HEK293 (cell line): ENCODE measurements around the gene UTP15.
A peak's percentile ranks its signal among the peaks of the same experiment; 100 is the strongest.

ENCODE experiments used
- CTCF ChIA-PET: fragments of 350-600 bp; formaldehyde crosslinking; extraction: SDS; loops from one replicate; lab custom pipeline; 2021; ENCODE audit warnings: antibody characterized with exemption; lab: Yijun Ruan, JAX
- POLR2A ChIA-PET: fragments of 300-600 bp; formaldehyde crosslinking; extraction: SDS; loops from one replicate; lab custom pipeline; 2020; ENCODE audit warnings: antibody characterized with exemption, inconsistent platforms; lab: Yijun Ruan, JAX
- H3K27ac ChIP-seq: fragments of 200-500 bp; sonication (Bioruptor generic); 2 replicates; pipeline ENCODE4 v1.5.1; 2014; ENCODE audit warnings: low read depth, low read length, control low read depth, inconsistent platforms; ENCODE audit errors: extremely low read depth
- H3K36me3 ChIP-seq, 2 experiments: fragments of 200-500 bp in 1 of 2; sonication (Bioruptor generic) in 1 of 2; 1 replicate in 1 of 2; 2 replicates in 1 of 2; pipeline ENCODE4 v1.5.1; 2014 to 2017; ENCODE audit warnings: inconsistent platforms in 2 of 2, low read length in 2 of 2; ENCODE audit not compliant: control insufficient read depth in 2 of 2, insufficient read depth in 1 of 2
- H3K4me1 ChIP-seq: fragments of 200-500 bp; sonication (Bioruptor generic); 2 replicates; pipeline ENCODE4 v1.5.1; 2014; ENCODE audit warnings: mild to moderate bottlenecking, low read length, inconsistent platforms; ENCODE audit not compliant: control insufficient read depth, insufficient read depth
- H3K4me3 ChIP-seq: 2 replicates; pipeline ENCODE4 v1.5.1; 2011; ENCODE audit warnings: low read depth, mild to moderate bottlenecking, control low read depth, low read length, moderate library complexity
- H3K9me3 ChIP-seq: fragments of 200-500 bp; sonication (Bioruptor generic); 2 replicates; pipeline ENCODE4 v1.5.1; 2014; ENCODE audit warnings: low read depth, low read length, inconsistent platforms; ENCODE audit not compliant: control insufficient read depth, insufficient read depth
- HOXA7 ChIP-seq: sonication (generic); formaldehyde crosslinking; IDR thresholded peaks from 2 replicates; pipeline ENCODE4 v1.8.1; 2022; ENCODE audit warnings: missing genetic modification reagents, borderline replicate concordance
- HOXD13 ChIP-seq: sonication (generic); formaldehyde crosslinking; IDR thresholded peaks from 2 replicates; pipeline ENCODE4 v1.8.0; 2022; ENCODE audit warnings: missing genetic modification reagents, borderline replicate concordance
- OVOL3 ChIP-seq: fragments of 450-650 bp; formaldehyde crosslinking; IDR thresholded peaks from 2 replicates; pipeline ENCODE4 v1.5.1; 2016; ENCODE audit warnings: missing biosample characterization, missing genetic modification characterization
- PRDM6 ChIP-seq: fragments of 450-650 bp; formaldehyde crosslinking; IDR thresholded peaks from 2 replicates; pipeline ENCODE4 v1.5.1; 2017; ENCODE audit warnings: missing biosample characterization, missing genetic modification characterization
- SP3 ChIP-seq: fragments of 450-650 bp; formaldehyde crosslinking; IDR thresholded peaks from 2 replicates; pipeline ENCODE4 v1.5.1; 2016; ENCODE audit warnings: missing biosample characterization, missing genetic modification characterization
- SP7 ChIP-seq: fragments of 450-650 bp; formaldehyde crosslinking; IDR thresholded peaks from 2 replicates; pipeline ENCODE4 v1.5.1; 2016; ENCODE audit warnings: missing biosample characterization, missing genetic modification characterization
- ZBTB17 ChIP-seq: fragments of 450-650 bp; formaldehyde crosslinking; IDR thresholded peaks from 2 replicates; pipeline ENCODE4 v1.5.1; 2016; ENCODE audit warnings: missing biosample characterization, missing genetic modification characterization
- ZNF133 ChIP-seq: fragments of 450-650 bp; formaldehyde crosslinking; IDR thresholded peaks from 2 replicates; pipeline ENCODE4 v1.5.1; 2016; ENCODE audit warnings: missing biosample characterization, missing genetic modification characterization
- ZNF211 ChIP-seq: fragments of 450-650 bp; formaldehyde crosslinking; IDR thresholded peaks from 2 replicates; pipeline ENCODE4 v1.5.1; 2016; ENCODE audit warnings: low read depth, missing biosample characterization, missing genetic modification characterization
- ZNF223 ChIP-seq: fragments of 450-650 bp; formaldehyde crosslinking; IDR thresholded peaks from 2 replicates; pipeline ENCODE4 v1.5.1; 2016; ENCODE audit warnings: missing biosample characterization, missing genetic modification characterization
- ZNF266 ChIP-seq: fragments of 450-650 bp; formaldehyde crosslinking; IDR thresholded peaks from 2 replicates; pipeline ENCODE4 v1.5.1; 2016; ENCODE audit warnings: missing biosample characterization, missing genetic modification characterization, low read depth
- ZNF274 ChIP-seq, 2 experiments: fragments of 200-500 bp in 1 of 2; fragments of 450-650 bp in 1 of 2; sonication (Bioruptor generic) in 1 of 2; formaldehyde crosslinking in 1 of 2; IDR thresholded peaks; 2 replicates each; pipeline versions ENCODE4 v1.5.1 to v1.6.1; 2014 to 2016; ENCODE audit warnings: borderline replicate concordance in 1 of 2, inconsistent platforms in 1 of 2, low read length in 1 of 2, missing biosample characterization in 1 of 2, missing genetic modification characterization in 1 of 2
- ZNF292 ChIP-seq: fragments of 450-650 bp; formaldehyde crosslinking; IDR thresholded peaks from 2 replicates; pipeline ENCODE4 v1.5.1; 2016; ENCODE audit warnings: low read depth, missing biosample characterization, missing genetic modification characterization, borderline replicate concordance
- ZNF302 ChIP-seq: fragments of 450-650 bp; formaldehyde crosslinking; IDR thresholded peaks from 2 replicates; pipeline ENCODE4 v1.5.1; 2016; ENCODE audit warnings: missing biosample characterization, missing genetic modification characterization, low read depth
- ZNF473 ChIP-seq: fragments of 450-650 bp; formaldehyde crosslinking; IDR thresholded peaks from 2 replicates; pipeline ENCODE4 v1.5.1; 2017; ENCODE audit warnings: missing biosample characterization, missing genetic modification characterization
- ZNF548 ChIP-seq: fragments of 450-650 bp; formaldehyde crosslinking; IDR thresholded peaks from 2 replicates; pipeline ENCODE4 v1.5.1; 2016; ENCODE audit warnings: missing biosample characterization, missing genetic modification characterization
- ZNF561 ChIP-seq: fragments of 450-650 bp; IDR thresholded peaks from 2 replicates; pipeline ENCODE4 v1.5.1; 2018; ENCODE audit warnings: missing biosample characterization, missing genetic modification characterization, borderline replicate concordance
- ZNF585B ChIP-seq: fragments of 450-650 bp; formaldehyde crosslinking; IDR thresholded peaks from 2 replicates; pipeline ENCODE4 v1.5.1; 2016; ENCODE audit warnings: missing biosample characterization, missing genetic modification characterization
- ZNF623 ChIP-seq: fragments of 450-650 bp; formaldehyde crosslinking; IDR thresholded peaks from 2 replicates; pipeline ENCODE4 v1.5.1; 2016; ENCODE audit warnings: missing biosample characterization, missing genetic modification characterization
- ZNF624 ChIP-seq: fragments of 450-650 bp; formaldehyde crosslinking; IDR thresholded peaks from 2 replicates; pipeline ENCODE4 v1.5.1; 2017; ENCODE audit warnings: missing biosample characterization, missing genetic modification characterization
- ZNF768 ChIP-seq: fragments of 450-650 bp; formaldehyde crosslinking; IDR thresholded peaks from 2 replicates; pipeline ENCODE4 v1.5.1; 2018; ENCODE audit warnings: missing biosample characterization, mild to moderate bottlenecking, missing genetic modification characterization
- ZXDB ChIP-seq: fragments of 450-650 bp; formaldehyde crosslinking; IDR thresholded peaks from 2 replicates; pipeline ENCODE4 v1.5.1; 2016; ENCODE audit warnings: missing biosample characterization, missing genetic modification characterization
- TF ChIP-seq, protein P1 (sequence below): fragments of 450-650 bp; formaldehyde crosslinking; IDR thresholded peaks from 2 replicates; pipeline ENCODE4 v1.5.1; 2016; ENCODE audit warnings: missing biosample characterization, missing genetic modification characterization
- TF ChIP-seq, protein P2 (sequence below): fragments of 450-650 bp; formaldehyde crosslinking; IDR thresholded peaks from 2 replicates; pipeline ENCODE4 v1.5.1; 2017; ENCODE audit warnings: missing biosample characterization, mild to moderate bottlenecking, missing genetic modification characterization, moderate library complexity

UTP15 gene

GRCh38 chr5:73534971-73535370 is 30.6 kb upstream of the UTP15 start:
- no peak overlapping the region for H3K27ac ChIP-seq
- H3K9me3 ChIP-seq, result no peaks in the 10 kb centered on the region
- peak; percentile 91 for TF ChIP-seq ZNF133 (tag by site-specific recombination)
- no peak for TF ChIP-seq OVOL3 (tag by site-specific recombination)
- no peaks in the 10 kb centered on the region for H3K36me3 ChIP-seq
- no peaks in the 10 kb centered on the region for H3K4me1 ChIP-seq
- CTCF ChIA-PET, result interaction anchor here (0.6 to 4.6 kb wide), 2 partner anchors 12 to 1510 kb away, joined by 5 to 75 read pairs; no protein-coding TSS in a partner anchor
- POLR2A ChIA-PET, result no interaction called here
- H3K4me3 ChIP-seq, result no peak overlapping the region

GRCh38 chr5:73539730-73540129 is 25.8 kb upstream of the UTP15 start:
- H3K36me3 ChIP-seq, result no peaks in the 10 kb centered on the region
- H3K4me1 ChIP-seq, result no peaks in the 10 kb centered on the region
- no peak for TF ChIP-seq SP7
- TF ChIP-seq ZXDB (tag by site-specific recombination), result no peak
- TF ChIP-seq ZNF623 (tag by site-specific recombination), result no peak
- no peak for TF ChIP-seq ZNF473
- TF ChIP-seq, protein P1, sequence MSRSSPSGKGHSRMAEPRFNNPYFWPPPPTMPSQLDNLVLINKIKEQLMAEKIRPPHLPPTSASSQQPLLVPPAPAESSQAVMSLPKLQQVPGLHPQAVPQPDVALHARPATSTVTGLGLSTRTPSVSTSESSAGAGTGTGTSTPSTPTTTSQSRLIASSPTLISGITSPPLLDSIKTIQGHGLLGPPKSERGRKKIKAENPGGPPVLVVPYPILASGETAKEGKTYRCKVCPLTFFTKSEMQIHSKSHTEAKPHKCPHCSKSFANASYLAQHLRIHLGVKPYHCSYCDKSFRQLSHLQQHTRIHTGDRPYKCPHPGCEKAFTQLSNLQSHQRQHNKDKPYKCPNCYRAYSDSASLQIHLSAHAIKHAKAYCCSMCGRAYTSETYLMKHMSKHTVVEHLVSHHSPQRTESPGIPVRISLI (tag by site-specific recombination), result no peak
- no peak for TF ChIP-seq ZNF274 (IDR thresholded peaks at IDR 0.05; ENCODE audit: low read length)
- no peak for TF ChIP-seq ZNF274 (tag by site-specific recombination; IDR thresholded peaks at IDR 0.05; ENCODE audit: borderline replicate concordance)
- TF ChIP-seq ZNF266 (tag by site-specific recombination), result no peak
- TF ChIP-seq, all 188 proteins: peak for 0
- ChIA-PET CTCF (interaction anchor here (0.7 to 1.0 kb wide), 2 partner anchors 10 to 21 kb away, joined by 3 read pairs; no protein-coding TSS in a partner anchor), POLR2A (no interaction called here)
- Histone ChIP-seq H3K4me3 (no peak overlapping the region), H3K27ac (no peak overlapping the region), H3K9me3 (no peaks in the 10 kb centered on the region)

- Histone ChIP-seq H3K9me3 (no peaks in the 10 kb centered on the region), H3K36me3 (no peaks in the 10 kb centered on the region), H3K4me3 (no peak overlapping the region), H3K27ac (no peak overlapping the region), H3K4me1 (no peaks in the 10 kb centered on the region)
- ChIA-PET POLR2A (no interaction called here), CTCF (interaction anchor here (2.4 kb wide), 1 partner anchor 20 kb away, joined by 15 read pairs; no protein-coding TSS in a partner anchor)
- TF ChIP-seq ZNF623 (tag by site-specific recombination) (no peak), PRDM6 (no peak), HOXA7 (no peak), ZNF211 (tag by site-specific recombination) (no peak), ZNF223 (tag by site-specific recombination) (no peak), ZNF292 (no peak), ZNF768 (tag by site-specific recombination) (no peak), ZNF302 (tag by site-specific recombination) (no peak), HOXD13 (CRISPR knock-in tag) (no peak), ZNF274 (IDR thresholded peaks at IDR 0.05; ENCODE audit: low read length) (no peak), ZNF274 (tag by site-specific recombination; IDR thresholded peaks at IDR 0.05; ENCODE audit: borderline replicate concordance) (no peak), SP3 (tag by site-specific recombination) (no peak), ZNF548 (no peak), ZNF624 (no peak), ZBTB17 (tag by site-specific recombination) (no peak), ZNF585B (no peak), ZNF561 (tag by site-specific recombination) (no peak)
- TF ChIP-seq, protein P2, sequence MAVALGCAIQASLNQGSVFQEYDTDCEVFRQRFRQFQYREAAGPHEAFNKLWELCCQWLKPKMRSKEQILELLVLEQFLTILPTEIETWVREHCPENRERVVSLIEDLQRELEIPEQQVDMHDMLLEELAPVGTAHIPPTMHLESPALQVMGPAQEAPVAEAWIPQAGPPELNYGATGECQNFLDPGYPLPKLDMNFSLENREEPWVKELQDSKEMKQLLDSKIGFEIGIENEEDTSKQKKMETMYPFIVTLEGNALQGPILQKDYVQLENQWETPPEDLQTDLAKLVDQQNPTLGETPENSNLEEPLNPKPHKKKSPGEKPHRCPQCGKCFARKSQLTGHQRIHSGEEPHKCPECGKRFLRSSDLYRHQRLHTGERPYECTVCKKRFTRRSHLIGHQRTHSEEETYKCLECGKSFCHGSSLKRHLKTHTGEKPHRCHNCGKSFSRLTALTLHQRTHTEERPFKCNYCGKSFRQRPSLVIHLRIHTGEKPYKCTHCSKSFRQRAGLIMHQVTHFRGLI (tag by site-specific recombination), result no peak
Measured at GRCh38 chr5:73540192-73540591, 25.4 kb upstream of the UTP15 start.
